ENCODE measurements around the gene GPC5. TPM values are rescaled to one million over a fixed set of nuclear protein-coding genes. Genes with fewer than 3 reads are reported as not detected.

The GPC5 gene
- total RNA-seq, 1 donor from 2014 or later = 0.07 TPM

DNA sequence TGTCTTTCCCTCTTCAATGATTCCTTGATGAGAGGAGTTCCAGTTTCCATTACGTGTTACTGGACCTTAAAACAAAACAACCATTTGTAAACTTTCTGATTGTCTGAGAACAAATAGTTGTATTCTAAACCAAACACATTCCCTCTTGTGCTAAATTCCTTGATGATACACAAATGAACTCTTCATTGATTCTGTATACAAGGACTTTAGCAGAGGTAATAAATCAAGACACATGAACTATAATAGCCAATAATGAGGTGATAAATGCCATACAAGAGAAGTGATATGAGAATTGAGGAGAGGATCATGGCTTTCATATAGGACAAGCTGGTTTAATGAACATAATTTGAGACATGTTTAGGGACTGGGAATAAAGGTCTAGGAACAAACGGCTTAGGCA is 13.5 kb upstream of the GPC5 start:
- H3K4me1 Mint-ChIP-seq = no peaks in the 10 kb centered on the region
- no peak overlapping the region for H3K4me3 Mint-ChIP-seq
- no peaks in the 10 kb centered on the region for H3K9me3 ChIP-seq (ENCODE audit: low read depth)
- H3K36me3 Mint-ChIP-seq = no peaks in the 10 kb centered on the region
- H3K9me3 Mint-ChIP-seq = no peaks in the 10 kb centered on the region
- no peaks in the 10 kb centered on the region for H3F3A ChIP-seq (ENCODE audit: low read depth)
- H3K27me3 Mint-ChIP-seq (ENCODE audit: insufficient read depth, low read depth) = no peaks in the 10 kb centered on the region
- DNase-seq (ENCODE audit: low spot score) = no peak
- no peak overlapping the region for H2AFZ ChIP-seq (replicated peaks)
- H3K36me3 ChIP-seq = no peaks in the 10 kb centered on the region
- H3K4me1 ChIP-seq = no peaks in the 10 kb centered on the region
- H3K4me2 ChIP-seq = no peak overlapping the region
- no peak overlapping the region for H3K27ac Mint-ChIP-seq
- no peak overlapping the region for H3K27ac ChIP-seq
- no peaks in the 10 kb centered on the region for H3K79me2 ChIP-seq (ENCODE audit: low read depth)
- H3K4me3 ChIP-seq = no peak overlapping the region
- H3K9ac ChIP-seq = no peak overlapping the region
- H3K27me3 ChIP-seq = no peaks in the 10 kb centered on the region
- H4K20me1 ChIP-seq (ENCODE audit: low read depth) = no peaks in the 10 kb centered on the region
- TF ChIP-seq EZH2 (IDR thresholded peaks at IDR 0.05) (no peak), EZH2phosphoT487 (IDR thresholded peaks at IDR 0.05) (no peak)
- TF ChIP-seq, protein P1, sequence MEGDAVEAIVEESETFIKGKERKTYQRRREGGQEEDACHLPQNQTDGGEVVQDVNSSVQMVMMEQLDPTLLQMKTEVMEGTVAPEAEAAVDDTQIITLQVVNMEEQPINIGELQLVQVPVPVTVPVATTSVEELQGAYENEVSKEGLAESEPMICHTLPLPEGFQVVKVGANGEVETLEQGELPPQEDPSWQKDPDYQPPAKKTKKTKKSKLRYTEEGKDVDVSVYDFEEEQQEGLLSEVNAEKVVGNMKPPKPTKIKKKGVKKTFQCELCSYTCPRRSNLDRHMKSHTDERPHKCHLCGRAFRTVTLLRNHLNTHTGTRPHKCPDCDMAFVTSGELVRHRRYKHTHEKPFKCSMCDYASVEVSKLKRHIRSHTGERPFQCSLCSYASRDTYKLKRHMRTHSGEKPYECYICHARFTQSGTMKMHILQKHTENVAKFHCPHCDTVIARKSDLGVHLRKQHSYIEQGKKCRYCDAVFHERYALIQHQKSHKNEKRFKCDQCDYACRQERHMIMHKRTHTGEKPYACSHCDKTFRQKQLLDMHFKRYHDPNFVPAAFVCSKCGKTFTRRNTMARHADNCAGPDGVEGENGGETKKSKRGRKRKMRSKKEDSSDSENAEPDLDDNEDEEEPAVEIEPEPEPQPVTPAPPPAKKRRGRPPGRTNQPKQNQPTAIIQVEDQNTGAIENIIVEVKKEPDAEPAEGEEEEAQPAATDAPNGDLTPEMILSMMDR (IDR thresholded peaks at IDR 0.05) = no peak

- Histone ChIP-seq H3K27ac (no peak overlapping the region), H3K4me1 (no peaks in the 10 kb centered on the region), H3K4me3 (no peak overlapping the region), H3K9me3 (ENCODE audit: low read depth) (no peaks in the 10 kb centered on the region), H3K9ac (no peak overlapping the region), H3K27me3 (peaks cover 38% of the 10 kb centered on the region), H3F3A (ENCODE audit: low read depth) (no peaks in the 10 kb centered on the region), H3K36me3 (no peaks in the 10 kb centered on the region), H2AFZ (replicated peaks) (no peak overlapping the region), H4K20me1 (ENCODE audit: low read depth) (no peaks in the 10 kb centered on the region), H3K4me2 (no peak overlapping the region), H3K79me2 (ENCODE audit: low read depth) (no peaks in the 10 kb centered on the region)
- no peaks in the 10 kb centered on the region for H3K9me3 Mint-ChIP-seq
- no peak overlapping the region for H3K27ac Mint-ChIP-seq
- no peaks in the 10 kb centered on the region for H3K4me1 Mint-ChIP-seq
- DNase-seq (ENCODE audit: low spot score) = no peak
- no peaks in the 10 kb centered on the region for H3K27me3 Mint-ChIP-seq (ENCODE audit: insufficient read depth, low read depth)
- TF ChIP-seq EZH2phosphoT487 (IDR thresholded peaks at IDR 0.05) (no peak), EZH2 (IDR thresholded peaks at IDR 0.05) (no peak)
- TF ChIP-seq, protein P1 (IDR thresholded peaks at IDR 0.05) = no peak
- no peak overlapping the region for H3K4me3 Mint-ChIP-seq
- no peaks in the 10 kb centered on the region for H3K36me3 Mint-ChIP-seq
Measured at GRCh38 chr13:91389186-91389585, 9.2 kb upstream of the GPC5 start.

DNA sequence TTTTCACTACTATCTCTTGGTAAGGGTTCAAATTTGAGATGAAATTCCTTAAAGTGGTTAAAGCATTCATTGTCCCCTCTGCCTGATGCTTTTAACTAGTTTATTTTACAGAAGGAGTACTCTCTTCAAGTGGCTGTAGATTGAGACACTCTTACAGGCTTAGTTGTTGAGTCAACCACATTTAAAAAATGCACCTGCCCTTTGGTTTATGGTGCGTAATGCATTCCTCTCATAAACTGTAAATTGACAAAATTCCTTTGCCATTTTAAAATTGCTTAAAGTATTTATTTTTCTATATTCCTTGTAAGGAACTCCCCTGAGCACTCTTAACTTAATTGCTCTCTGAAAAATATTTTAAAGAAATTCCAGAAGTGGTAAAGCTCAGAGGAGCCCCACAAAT is 826 bp upstream of the GPC5 start:
- TF ChIP-seq EZH2 (IDR thresholded peaks at IDR 0.05) (no peak), EZH2phosphoT487 (IDR thresholded peaks at IDR 0.05) (no peak)
- TF ChIP-seq, protein P1 (IDR thresholded peaks at IDR 0.05) = no peak
- Histone ChIP-seq H3K9me3 (ENCODE audit: low read depth) (no peaks in the 10 kb centered on the region), H3K4me2 (no peak overlapping the region), H3K79me2 (ENCODE audit: low read depth) (no peaks in the 10 kb centered on the region), H3K4me3 (no peak overlapping the region), H4K20me1 (ENCODE audit: low read depth) (peaks cover 16% of the 10 kb centered on the region), H2AFZ (replicated peaks) (no peak overlapping the region), H3K27ac (no peak overlapping the region), H3K27me3 (peaks cover 99% of the 10 kb centered on the region), H3K9ac (no peak overlapping the region), H3F3A (ENCODE audit: low read depth) (no peaks in the 10 kb centered on the region), H3K36me3 (no peaks in the 10 kb centered on the region), H3K4me1 (no peaks in the 10 kb centered on the region)
- Mint-ChIP-seq H3K9me3 (no peaks in the 10 kb centered on the region), H3K4me3 (no peak overlapping the region), H3K27ac (no peak overlapping the region), H3K36me3 (no peaks in the 10 kb centered on the region), H3K4me1 (peaks cover 5% of the 10 kb centered on the region), H3K27me3 (ENCODE audit: insufficient read depth, low read depth) (peaks cover 22% of the 10 kb centered on the region)
- no peak for DNase-seq (ENCODE audit: low spot score)
